ENCODE data around the gene CGB8. TPM values are rescaled to one million over a fixed set of nuclear protein-coding genes. Genes with fewer than 3 reads are reported as not detected.

Gene CGB8
- total and polyA plus RNA-seq, 2 experiments from 2014 or later, result 0.50 to 0.53 TPM

DNA sequence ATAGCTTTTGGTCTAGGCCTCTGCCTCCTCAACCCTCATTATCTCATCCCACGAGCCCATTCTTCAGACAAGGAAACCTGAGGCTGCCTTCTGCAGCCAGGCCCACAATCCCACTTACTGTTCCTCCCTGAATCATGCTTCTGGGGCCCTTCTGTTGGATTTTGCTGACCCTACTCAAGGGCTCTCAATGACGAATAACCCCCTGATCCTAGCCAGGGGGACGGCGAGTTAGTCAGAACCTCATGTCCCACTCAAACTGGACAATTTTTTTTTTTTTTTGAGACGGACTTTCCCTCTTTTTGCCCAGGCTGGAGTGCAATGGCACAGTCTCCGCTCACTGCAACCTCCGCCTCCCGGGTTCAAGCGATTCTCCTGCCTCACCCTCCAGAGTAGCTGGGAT, 26.8 kb downstream of the CGB8 start:
- Histone ChIP-seq H3K27me3 (peaks cover 27% of the 10 kb centered on the region), H3K27ac (no peak overlapping the region), H2AFZ (no peak overlapping the region), H3K9me3 (ENCODE audit: low read depth) (no peaks in the 10 kb centered on the region), H3K79me2 (no peaks in the 10 kb centered on the region), H3K4me3 (no peak overlapping the region), H3K36me3 (replicated peaks; ENCODE audit: insufficient read depth, low read depth) (no peaks in the 10 kb centered on the region), H4K20me1 (ENCODE audit: insufficient read depth, poor library complexity, severe bottlenecking) (no peaks in the 10 kb centered on the region), H3K4me1 (ENCODE audit: insufficient read depth) (peaks cover 9% of the 10 kb centered on the region), H3K4me2 (no peak overlapping the region), H3K9me2 (replicated peaks; ENCODE audit: insufficient read depth) (no peaks in the 10 kb centered on the region)
- TF ChIP-seq, protein P1, sequence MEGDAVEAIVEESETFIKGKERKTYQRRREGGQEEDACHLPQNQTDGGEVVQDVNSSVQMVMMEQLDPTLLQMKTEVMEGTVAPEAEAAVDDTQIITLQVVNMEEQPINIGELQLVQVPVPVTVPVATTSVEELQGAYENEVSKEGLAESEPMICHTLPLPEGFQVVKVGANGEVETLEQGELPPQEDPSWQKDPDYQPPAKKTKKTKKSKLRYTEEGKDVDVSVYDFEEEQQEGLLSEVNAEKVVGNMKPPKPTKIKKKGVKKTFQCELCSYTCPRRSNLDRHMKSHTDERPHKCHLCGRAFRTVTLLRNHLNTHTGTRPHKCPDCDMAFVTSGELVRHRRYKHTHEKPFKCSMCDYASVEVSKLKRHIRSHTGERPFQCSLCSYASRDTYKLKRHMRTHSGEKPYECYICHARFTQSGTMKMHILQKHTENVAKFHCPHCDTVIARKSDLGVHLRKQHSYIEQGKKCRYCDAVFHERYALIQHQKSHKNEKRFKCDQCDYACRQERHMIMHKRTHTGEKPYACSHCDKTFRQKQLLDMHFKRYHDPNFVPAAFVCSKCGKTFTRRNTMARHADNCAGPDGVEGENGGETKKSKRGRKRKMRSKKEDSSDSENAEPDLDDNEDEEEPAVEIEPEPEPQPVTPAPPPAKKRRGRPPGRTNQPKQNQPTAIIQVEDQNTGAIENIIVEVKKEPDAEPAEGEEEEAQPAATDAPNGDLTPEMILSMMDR (IDR thresholded peaks at IDR 0.05; ENCODE audit: poor library complexity), result no peak
- TF ChIP-seq EZH2 (IDR thresholded peaks at IDR 0.05; ENCODE audit: borderline replicate concordance) (no peak), EZH2phosphoT487 (IDR thresholded peaks at IDR 0.05; ENCODE audit: low read depth, severe bottlenecking, unreplicated experiment) (no peak)
- no peak for DNase-seq (ENCODE audit: low spot score)
- WGBS (ENCODE audit: low lambda C conversion rate, missing lambda C conversion rate), result 85% methylated on average over 9 of the region's 9 CpGs

DNA sequence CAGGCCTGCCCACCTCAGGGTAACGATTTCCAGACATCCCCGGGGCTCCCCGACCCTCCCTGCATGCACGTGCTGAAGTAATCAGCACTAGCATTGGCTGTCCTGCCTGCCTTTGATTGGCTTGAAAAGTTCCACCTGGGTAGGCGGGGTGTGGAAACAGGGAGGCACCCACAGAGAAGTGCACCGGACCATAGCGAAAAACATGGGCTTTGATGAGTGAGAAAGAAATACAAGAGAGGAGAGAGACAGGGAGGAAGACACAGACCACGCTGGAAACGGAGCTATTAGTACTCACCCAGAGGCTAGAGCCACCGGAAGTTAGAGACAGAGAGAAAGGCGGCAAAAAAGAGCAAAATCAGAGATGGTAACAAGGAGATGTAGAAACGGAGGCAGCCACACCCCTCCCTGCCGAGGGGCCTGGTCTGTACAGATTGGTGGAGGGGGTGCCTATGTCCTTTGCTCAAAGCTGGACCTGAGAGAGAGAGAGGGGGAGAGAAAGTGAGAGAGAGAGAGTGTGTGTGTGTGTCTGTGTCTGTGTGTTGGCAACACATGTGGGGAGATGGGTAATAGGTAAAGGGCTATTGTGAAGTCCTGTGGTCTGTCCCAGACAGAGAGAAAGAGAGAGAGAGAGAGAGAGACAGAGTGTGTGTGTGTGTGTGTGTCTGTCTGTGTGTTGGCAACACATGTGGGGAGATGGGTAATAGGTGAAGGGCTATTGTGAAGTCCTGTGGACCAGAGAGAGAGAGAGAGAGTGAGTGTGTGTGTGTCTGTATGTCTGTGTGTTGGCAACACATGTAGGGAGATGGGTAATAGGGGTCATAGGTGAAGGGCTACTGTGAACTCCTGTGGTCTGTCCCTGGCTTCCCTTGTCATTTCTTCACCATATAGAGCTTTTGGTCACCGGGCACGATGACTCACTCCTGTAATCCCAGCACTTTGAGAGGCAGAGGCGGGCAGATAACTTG, 27.7 kb downstream of the CGB8 start:
- no peaks in the 10 kb centered on the region for H3K9me2 ChIP-seq (replicated peaks; ENCODE audit: insufficient read depth)
- H3K27ac ChIP-seq, result no peak overlapping the region
- no peaks in the 10 kb centered on the region for H3K9me3 ChIP-seq (ENCODE audit: low read depth)
- H3K27me3 ChIP-seq, result peaks cover 27% of the 10 kb centered on the region
- no peak overlapping the region for H3K4me3 ChIP-seq
- no peak for TF ChIP-seq EZH2 (IDR thresholded peaks at IDR 0.05; ENCODE audit: borderline replicate concordance)
- TF ChIP-seq, protein P1 (IDR thresholded peaks at IDR 0.05; ENCODE audit: poor library complexity), result no peak
- DNase-seq (ENCODE audit: low spot score), result no peak
- H3K4me1 ChIP-seq (ENCODE audit: insufficient read depth), result peaks cover 9% of the 10 kb centered on the region
- no peaks in the 10 kb centered on the region for H3K36me3 ChIP-seq (replicated peaks; ENCODE audit: insufficient read depth, low read depth)
- H4K20me1 ChIP-seq (ENCODE audit: insufficient read depth, poor library complexity, severe bottlenecking), result no peaks in the 10 kb centered on the region
- 48% methylated on average over 16 of the region's 16 CpGs for WGBS (ENCODE audit: low lambda C conversion rate, missing lambda C conversion rate)
- H3K79me2 ChIP-seq, result no peaks in the 10 kb centered on the region
- H2AFZ ChIP-seq, result no peak overlapping the region
- H3K4me2 ChIP-seq, result no peak overlapping the region

DNA sequence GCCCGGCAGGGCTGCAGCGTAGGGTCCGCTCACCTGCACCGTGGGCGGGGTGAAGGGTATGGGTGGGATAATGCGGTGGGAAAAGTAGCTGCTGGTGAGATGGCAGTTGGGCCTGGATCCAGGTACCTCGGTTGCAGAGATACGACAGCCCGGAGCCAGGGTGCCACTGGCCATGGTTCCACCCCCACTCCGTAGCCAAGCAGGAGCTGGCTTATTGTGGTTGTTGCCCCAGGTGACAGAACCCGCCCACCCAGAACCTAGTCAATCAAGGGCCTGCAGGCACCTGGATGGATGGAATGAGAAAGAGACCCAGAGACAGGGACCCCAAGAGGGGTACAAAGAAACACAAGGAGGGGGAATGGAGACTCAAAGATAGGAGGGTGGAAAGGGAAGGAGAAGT, 28.6 kb downstream of the CGB8 start:
- Histone ChIP-seq H3K27ac (no peak overlapping the region), H3K79me2 (no peaks in the 10 kb centered on the region), H4K20me1 (ENCODE audit: insufficient read depth, poor library complexity, severe bottlenecking) (no peaks in the 10 kb centered on the region), H3K27me3 (peaks cover 27% of the 10 kb centered on the region), H3K9me2 (replicated peaks; ENCODE audit: insufficient read depth) (no peaks in the 10 kb centered on the region), H3K4me2 (no peak overlapping the region), H3K4me3 (no peak overlapping the region), H3K36me3 (replicated peaks; ENCODE audit: insufficient read depth, low read depth) (no peaks in the 10 kb centered on the region), H3K4me1 (ENCODE audit: insufficient read depth) (peaks cover 9% of the 10 kb centered on the region), H2AFZ (no peak overlapping the region), H3K9me3 (ENCODE audit: low read depth) (no peaks in the 10 kb centered on the region)
- WGBS (ENCODE audit: low lambda C conversion rate, missing lambda C conversion rate), result 73% methylated on average over 11 of the region's 11 CpGs
- DNase-seq (ENCODE audit: low spot score), result no peak
- TF ChIP-seq, protein P1 (IDR thresholded peaks at IDR 0.05; ENCODE audit: poor library complexity), result no peak
- no peak for TF ChIP-seq EZH2 (IDR thresholded peaks at IDR 0.05; ENCODE audit: borderline replicate concordance)
- no peak for TF ChIP-seq EZH2phosphoT487 (IDR thresholded peaks at IDR 0.05; ENCODE audit: low read depth, severe bottlenecking, unreplicated experiment)

All from hepatocyte (in vitro differentiated cells).